GM10248 (cell line): ENCODE measurements around the gene WBP2.
"Not testable (repeated sequence)": the region's sequence is repeated elsewhere in the genome, so short reads cannot be mapped to it uniquely, and the experiment has no call there.

Experiments used
- CTCF ChIA-PET: fragments of 300-600 bp; sonication (Branson Sonifier 250); formaldehyde crosslinking; extraction: SDS; loops from one replicate; lab custom pipeline; 2021; ENCODE audit warnings: antibody characterized with exemption; lab: Yijun Ruan, JAX
- POLR2A ChIA-PET: fragments of 350-650 bp; sonication (Branson Sonifier 250); formaldehyde crosslinking; extraction: SDS; loops from one replicate; lab custom pipeline; 2020; ENCODE audit warnings: antibody characterized with exemption; lab: Yijun Ruan, JAX
- DNase-seq: peaks from one replicate; pipeline ENCODE4 v3.0.0; 2012; ENCODE audit errors: extremely low spot score
- CTCF ChIP-seq: IDR thresholded peaks from 2 replicates; pipeline ENCODE4 v1.5.1; 2012; ENCODE audit warnings: mild to moderate bottlenecking, low read depth; ENCODE audit errors: extremely low read depth, missing control alignments, control extremely low read depth

The WBP2 gene

GRCh38 chr17:75813081-75814020 is 41.8 kb downstream of the WBP2 start:
- POLR2A ChIA-PET = interaction anchor here (0.8 to 1.6 kb wide), 2 partner anchors 33 to 37 kb away, joined by 3 to 8 read pairs; no protein-coding TSS in a partner anchor
- no peak for DNase-seq
- CTCF ChIA-PET = interaction anchor here (0.9 to 8.1 kb wide), 6 partner anchors 10 to 60 kb away, joined by 3 to 56 read pairs (median 3); partner anchors contain the start of genes UNK and WBP2
- TF ChIP-seq CTCF = no peak

- ChIA-PET CTCF (interaction anchor here (0.9 to 8.1 kb wide), 6 partner anchors 9 to 59 kb away, joined by 3 to 56 read pairs (median 3); partner anchors contain the start of genes UNK and WBP2), POLR2A (interaction anchor here (0.8 kb wide), 1 partner anchor 32 kb away, joined by 3 read pairs; no protein-coding TSS in a partner anchor)
- no peak for TF ChIP-seq CTCF
- DNase-seq = no peak
Observed at GRCh38 chr17:75812096-75813013, 42.8 kb downstream of the WBP2 start.

- POLR2A ChIA-PET = no interaction called here
- CTCF ChIA-PET = interaction anchor here (1.7 kb wide), 1 partner anchor 15 kb away, joined by 7 read pairs; no protein-coding TSS in a partner anchor
- no peak for DNase-seq
- TF ChIP-seq CTCF = no peak
Observed at GRCh38 chr17:75811174-75811573, 44.0 kb downstream of the WBP2 start.

- CTCF ChIA-PET = interaction anchor here (1.7 kb wide), 1 partner anchor 16 kb away, joined by 7 read pairs; no protein-coding TSS in a partner anchor
- DNase-seq, POLR2A ChIA-PET: not testable (repeated sequence)
Observed at GRCh38 chr17:75810756-75811155, 44.4 kb downstream of the WBP2 start.

- no peak for DNase-seq
- no peak for TF ChIP-seq CTCF
- ChIA-PET CTCF (interaction anchor here (1.7 kb wide), 1 partner anchor 16 kb away, joined by 7 read pairs; no protein-coding TSS in a partner anchor), POLR2A (no interaction called here)
Observed at GRCh38 chr17:75810216-75810615, 44.9 kb downstream of the WBP2 start.

GRCh38 chr17:75809631-75810111 is 45.5 kb downstream of the WBP2 start:
- no peak for TF ChIP-seq CTCF
- DNase-seq = no peak
- CTCF ChIA-PET = interaction anchor here (0.7 to 2.4 kb wide), 9 partner anchors 10 to 59 kb away, joined by 3 to 13 read pairs (median 5); partner anchors contain the start of gene GALK1
- POLR2A ChIA-PET = interaction anchor here (1.0 to 1.6 kb wide), 4 partner anchors 9 to 35 kb away, joined by 3 to 5 read pairs (median 3); no protein-coding TSS in a partner anchor
